Lung microvascular endothelial cell (primary cell): ENCODE results near the gene TSEN15. TPM values are rescaled to one million over a fixed set of nuclear protein-coding genes. Genes with fewer than 3 reads are reported as not detected.
A peak's percentile ranks its signal among the peaks of the same experiment; 100 is the strongest.

Experiments used
- DNase-seq, 2 donors: peaks; one replicate each; pipeline versions ENCODE4 v3.0.0 to v3.0.0-alpha.2; 2010; ENCODE audit warnings: low read depth in 2 of 2
- total RNA-seq: library from RNA; depleted of rRNA; stranded (reverse); fragments of >200 nt; gene quantifications from 2 replicates; pipeline ENCODE4 v1.2.1, GENCODE V29; 2014

Gene TSEN15
- 17.7 and 18.1 TPM in 2 replicates for total RNA-seq

- peak; percentile 80 to 81 for DNase-seq
Measured at GRCh38 chr1:184051485-184052193, at the start of gene TSEN15. Gene TSEN15 (plus strand): TSS chr1:184051730. CDS start chr1:184051756, 26 bp downstream.

- DNase-seq = peak; percentile 27 to 91
Measured at GRCh38 chr1:184002071-184002470, 49.5 kb upstream of the TSEN15 start.

- no peak for DNase-seq
Measured at GRCh38 chr1:184004935-184005334, 46.6 kb upstream of the TSEN15 start.

GRCh38 chr1:184005506-184005905, 46.0 kb upstream of the TSEN15 start:
- DNase-seq = no peak

- no peak for DNase-seq
Measured at GRCh38 chr1:184010788-184011187, 40.7 kb upstream of the TSEN15 start.

GRCh38 chr1:184012187-184012586, 39.3 kb upstream of the TSEN15 start:
- DNase-seq = no peak

- DNase-seq = no peak
Measured at GRCh38 chr1:184014271-184014670, 37.3 kb upstream of the TSEN15 start.

- DNase-seq = no peak
Measured at GRCh38 chr1:184016169-184016568, 35.4 kb upstream of the TSEN15 start.

GRCh38 chr1:184017306-184017705, 34.2 kb upstream of the TSEN15 start:
- DNase-seq = no peak

GRCh38 chr1:184018622-184019021, 32.9 kb upstream of the TSEN15 start:
- DNase-seq = no peak

GRCh38 chr1:184019069-184019468, 32.5 kb upstream of the TSEN15 start:
- DNase-seq = no peak

- DNase-seq = no peak
Measured at GRCh38 chr1:184019506-184019905, 32.0 kb upstream of the TSEN15 start.

- DNase-seq = no peak
Measured at GRCh38 chr1:184020328-184020727, 31.2 kb upstream of the TSEN15 start.

- no peak for DNase-seq
Measured at GRCh38 chr1:184020855-184021254, 30.7 kb upstream of the TSEN15 start.

- DNase-seq = no peak
Measured at GRCh38 chr1:184021728-184022127, 29.8 kb upstream of the TSEN15 start.

GRCh38 chr1:184022668-184023067, 28.9 kb upstream of the TSEN15 start:
- DNase-seq = no peak

GRCh38 chr1:184023171-184023570, 28.4 kb upstream of the TSEN15 start:
- DNase-seq = no peak

GRCh38 chr1:184025242-184025675, 26.3 kb upstream of the TSEN15 start:
- no peak for DNase-seq

GRCh38 chr1:184027826-184028695, 23.5 kb upstream of the TSEN15 start:
- DNase-seq = no peak

GRCh38 chr1:184028854-184029623, 22.5 kb upstream of the TSEN15 start:
- DNase-seq = no peak

GRCh38 chr1:184030433-184031091, 21.0 kb upstream of the TSEN15 start:
- DNase-seq = no peak

- no peak for DNase-seq
Measured at GRCh38 chr1:184031092-184031408, 20.5 kb upstream of the TSEN15 start.
